GM21723 (cell line): Measurements from ENCODE around the gene HIGD1A.
"Not testable (repeated sequence)": the region's sequence is repeated elsewhere in the genome, so short reads cannot be mapped to it uniquely, and the experiment has no call there.

Source experiments
- ATAC-seq: cut with Tn5 transposase; IDR thresholded peaks from one replicate; pipeline ENCODE4 v1.9.1; 2021; ENCODE audit warnings: mild to moderate bottlenecking, moderate library complexity; ENCODE audit not compliant: unreplicated experiment

HIGD1A gene

DNA sequence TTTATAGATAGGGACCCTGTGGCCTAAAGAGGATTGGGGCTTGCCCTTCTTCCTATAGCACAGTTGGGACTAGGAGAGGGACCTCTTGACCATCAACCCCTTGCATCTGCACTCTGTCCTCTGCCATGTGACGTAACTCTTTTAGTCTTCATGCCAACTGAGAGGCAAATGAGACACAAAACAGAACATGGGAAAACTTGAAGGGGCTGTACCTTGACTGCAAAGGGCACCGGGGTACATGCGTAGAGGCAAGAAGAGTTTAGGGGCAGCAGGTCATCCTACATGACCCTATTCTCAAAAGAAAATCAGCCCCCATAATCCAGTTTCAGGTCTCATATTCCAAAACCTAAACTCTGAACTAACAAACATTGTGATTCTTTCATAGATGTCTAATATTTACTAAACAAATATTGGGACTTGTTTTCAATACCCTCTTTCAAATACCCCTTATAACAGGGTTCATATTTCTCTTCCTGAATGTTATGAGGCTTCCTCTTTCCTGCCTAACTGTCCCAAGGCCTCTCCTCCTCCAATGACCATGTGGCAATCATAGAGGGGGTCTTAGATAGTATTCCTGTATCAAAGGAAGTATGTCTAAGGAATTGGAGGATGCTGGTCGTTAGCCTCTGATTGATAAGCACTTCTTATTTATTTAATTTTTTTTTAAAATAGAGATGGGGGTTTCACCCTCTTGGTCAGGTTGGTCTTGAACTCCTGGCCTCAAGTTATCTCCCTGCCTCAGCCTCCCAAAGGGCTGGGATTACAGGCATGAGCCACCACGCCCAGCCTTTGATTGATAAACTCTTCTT lies 25.5 kb upstream of the HIGD1A start:
- ATAC-seq = no peak

DNA sequence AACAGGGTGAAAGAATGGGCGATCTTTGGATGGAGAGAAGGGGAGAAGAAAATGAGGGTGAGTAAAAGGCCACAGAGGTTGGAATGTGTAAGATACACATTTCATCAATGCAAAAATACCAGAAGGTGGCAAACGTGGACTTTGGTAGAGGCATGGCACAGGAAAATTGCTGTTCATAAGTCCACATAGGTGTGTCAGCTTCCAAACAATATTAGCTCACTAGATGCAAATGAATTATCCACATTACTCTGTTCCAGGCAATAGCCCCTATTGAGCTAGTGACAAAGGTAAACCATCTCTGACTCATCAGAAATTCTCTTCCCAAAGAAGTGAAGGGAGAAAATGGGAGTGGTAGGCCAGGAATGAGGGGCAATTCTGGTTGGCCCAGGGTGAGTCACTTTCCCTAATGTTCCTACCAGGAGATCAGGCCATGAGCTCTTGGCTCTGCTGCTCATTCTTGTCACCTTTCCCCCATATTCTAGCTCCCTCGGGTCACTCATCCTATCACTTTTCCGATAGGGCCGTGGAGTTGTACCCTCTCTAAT lies 24.9 kb upstream of the HIGD1A start:
- ATAC-seq = no peak

GRCh38 chr3:42827654-42828053 lies 23.4 kb upstream of the HIGD1A start:
- no peak for ATAC-seq

DNA sequence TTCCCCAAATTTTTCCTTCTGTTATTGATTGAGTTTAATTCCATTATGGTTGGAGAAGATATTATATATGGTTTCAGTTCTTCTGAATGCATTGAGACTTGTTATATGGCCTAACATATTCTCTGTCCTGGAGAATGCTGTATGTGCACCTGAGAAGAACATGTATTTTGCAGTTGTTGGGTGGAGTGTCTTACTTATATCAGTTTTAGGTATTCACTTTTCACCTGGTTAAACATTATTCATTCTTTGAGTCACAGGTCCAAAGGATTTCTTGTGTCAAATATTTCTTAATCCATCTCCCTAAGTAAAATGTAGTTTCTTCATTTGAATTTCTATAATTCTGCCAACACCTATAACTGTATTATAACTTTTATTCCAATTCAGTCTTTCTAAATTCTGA lies 22.7 kb upstream of the HIGD1A start:
- no peak for ATAC-seq

GRCh38 chr3:42826141-42826540 lies 21.9 kb upstream of the HIGD1A start:
- no peak for ATAC-seq

GRCh38 chr3:42823351-42823750 lies 19.1 kb upstream of the HIGD1A start:
- no peak for ATAC-seq

DNA sequence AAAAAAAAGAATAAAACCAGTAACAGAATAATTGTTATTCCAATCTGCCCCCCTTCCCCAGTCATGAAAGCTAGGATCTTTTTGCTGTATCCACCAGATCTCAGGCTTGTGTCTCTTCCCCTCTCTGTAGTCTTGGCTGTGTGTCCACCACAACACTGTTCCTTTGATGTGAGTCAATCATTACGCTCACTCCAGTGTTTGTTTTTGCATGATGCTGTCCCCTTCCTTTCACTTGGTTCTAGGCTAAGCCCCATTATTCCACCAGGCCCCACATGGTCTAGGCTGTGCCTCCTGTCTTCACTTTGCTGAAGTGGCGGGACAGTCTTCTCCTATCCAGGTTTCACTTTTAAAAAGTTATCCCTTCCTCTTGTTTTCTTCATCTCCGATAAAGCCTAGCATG lies 18.5 kb upstream of the HIGD1A start:
- ATAC-seq = no peak

DNA sequence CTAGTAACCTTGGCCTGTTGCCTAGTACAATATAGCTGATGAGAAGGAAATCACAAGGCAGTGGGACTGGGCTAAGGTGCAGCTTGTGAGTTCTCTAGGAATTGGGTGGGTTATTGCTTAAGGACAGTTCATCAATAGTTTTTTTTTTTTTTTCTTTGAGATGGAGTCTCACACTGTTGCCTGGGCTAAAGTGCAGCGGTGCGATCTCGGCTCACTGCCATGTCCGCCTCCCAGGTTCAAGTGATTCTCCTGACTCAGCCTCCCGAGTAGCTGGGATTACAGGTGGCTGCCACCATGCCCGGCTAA lies 16.4 kb upstream of the HIGD1A start:
- ATAC-seq = no peak

GRCh38 chr3:42819351-42819965 lies 15.2 kb upstream of the HIGD1A start:
- no peak for ATAC-seq

DNA sequence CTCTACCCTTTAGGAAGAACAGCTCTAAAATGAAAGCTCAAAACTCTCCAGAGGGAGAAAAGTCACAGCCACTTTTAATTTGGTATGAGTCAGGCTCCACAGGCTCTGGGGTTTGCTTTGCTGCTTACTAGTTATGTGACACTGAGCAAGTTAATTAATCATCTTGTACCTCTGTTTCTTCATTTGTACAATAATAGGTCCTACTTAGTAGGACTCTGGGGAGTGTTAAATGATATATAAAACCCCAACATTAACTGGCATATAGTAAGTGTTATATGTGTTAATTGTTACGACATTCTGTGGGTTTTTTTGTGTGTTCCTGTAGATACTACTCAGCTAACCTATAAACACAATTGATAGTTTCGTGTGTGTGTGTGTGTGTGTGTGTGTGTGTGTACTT lies 11.5 kb upstream of the HIGD1A start:
- ATAC-seq = no peak

- no peak for ATAC-seq
Observed at GRCh38 chr3:42814914-42815507, 10.7 kb upstream of the HIGD1A start.

DNA sequence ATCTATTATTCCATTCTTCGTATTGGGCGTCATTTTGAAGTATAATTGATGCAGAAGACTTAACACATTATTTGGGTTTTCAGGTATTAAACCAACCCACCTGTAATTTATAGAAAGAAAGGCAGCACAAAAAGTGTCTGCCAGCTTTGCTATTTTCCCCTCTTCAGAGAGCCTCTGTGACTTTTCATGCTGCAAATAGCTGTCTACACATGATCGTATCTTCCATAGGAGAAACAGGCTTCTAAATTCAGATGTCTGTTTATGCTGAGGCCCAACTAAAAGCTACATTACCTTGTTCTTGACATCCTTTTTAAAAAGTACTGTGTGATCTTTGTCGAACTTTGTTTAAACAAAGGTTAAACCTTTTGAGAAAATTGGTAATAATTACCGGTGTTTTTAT lies 10.0 kb upstream of the HIGD1A start:
- no peak for ATAC-seq

- not testable (repeated sequence) for ATAC-seq
Observed at GRCh38 chr3:42811118-42811883, 7.0 kb upstream of the HIGD1A start.

- not testable (repeated sequence) for ATAC-seq
Observed at GRCh38 chr3:42810706-42811105, 6.4 kb upstream of the HIGD1A start.

GRCh38 chr3:42809202-42809601 lies 4.9 kb upstream of the HIGD1A start, which contains the start of gene ACKR2:
ACKR2 (plus strand) TSS chr3:42809445; CDS start chr3:42864503, 55,058 bp downstream.
- ATAC-seq = no peak

DNA sequence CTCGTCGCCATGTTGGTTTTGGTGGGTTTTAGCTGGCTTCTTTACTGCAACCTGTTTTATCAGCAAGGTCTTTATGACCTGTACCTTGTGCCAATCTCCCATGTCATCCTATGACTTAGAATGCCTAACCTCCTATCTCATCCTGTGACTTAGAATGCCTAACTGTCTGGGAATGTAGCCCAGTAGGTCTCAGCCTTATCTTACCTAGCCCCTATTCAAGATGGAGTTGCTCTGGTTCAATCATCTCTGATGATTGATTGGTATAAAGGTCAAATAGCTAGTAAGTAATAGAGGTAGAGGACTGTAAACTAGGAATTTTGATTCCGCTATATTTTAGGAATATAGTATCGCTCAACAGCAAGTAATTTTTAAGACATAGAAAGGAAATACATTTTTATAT lies 3.6 kb upstream of the HIGD1A start:
- ATAC-seq = no peak

- ATAC-seq = no peak
Observed at GRCh38 chr3:42805141-42805821, 991 bp upstream of the HIGD1A start.

DNA sequence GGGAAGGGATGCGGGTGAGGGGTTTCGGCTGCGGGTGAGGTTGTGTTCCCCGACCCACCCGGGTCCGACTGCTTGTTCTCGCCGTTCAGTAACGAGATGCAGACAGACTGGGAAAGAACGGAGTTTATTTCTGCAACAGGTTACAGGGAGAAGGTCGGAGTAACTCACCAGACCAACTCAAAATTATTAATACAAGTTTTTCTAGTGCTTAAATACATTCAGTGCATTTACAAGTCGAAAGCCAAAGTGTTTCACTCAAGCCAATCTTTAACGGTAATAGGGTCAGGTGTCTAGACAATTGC lies 492 bp upstream of the HIGD1A start:
- peak; percentile 33 for ATAC-seq

- peak; percentile 17 for ATAC-seq
Observed at GRCh38 chr3:42803414-42804105, 730 bp downstream of the HIGD1A start.

GRCh38 chr3:42802876-42803413 lies 1.3 kb downstream of the HIGD1A start:
- ATAC-seq = no peak
